Stimulated activated CD8-positive, alpha-beta memory T cell treated with anti-CD3 and anti-CD28 coated beads, Interleukin-4, amount 100 ng/mL, for 24 hours (primary cell): ENCODE results near the gene LPAR5.

Source experiments
- DNase-seq: peaks from one replicate; pipeline ENCODE4 v3.0.0-alpha.2; 2020; ENCODE audit warnings: low read depth

The LPAR5 gene

GRCh38 chr12:6638305-6638704 is 2.5 kb upstream of the LPAR5 start:
- no peak for DNase-seq

- peak; percentile 56 for DNase-seq
Observed at GRCh38 chr12:6635375-6635855, 344 bp downstream of the LPAR5 start.

- no peak for DNase-seq
Observed at GRCh38 chr12:6632026-6632983, 3.5 kb downstream of the LPAR5 start.

- DNase-seq: no peak
Observed at GRCh38 chr12:6631549-6631961, 4.2 kb downstream of the LPAR5 start.

- no peak for DNase-seq
Observed at GRCh38 chr12:6630736-6631135, 5.0 kb downstream of the LPAR5 start.

GRCh38 chr12:6627616-6628015 is 8.1 kb downstream of the LPAR5 start:
- DNase-seq: no peak

- no peak for DNase-seq
Observed at GRCh38 chr12:6626654-6627283, 9.0 kb downstream of the LPAR5 start.

GRCh38 chr12:6620885-6621274 is 14.9 kb downstream of the LPAR5 start:
- no peak for DNase-seq

GRCh38 chr12:6620137-6620884 is 15.4 kb downstream of the LPAR5 start:
- DNase-seq: no peak

GRCh38 chr12:6618483-6619225 is 17.1 kb downstream of the LPAR5 start:
- no peak for DNase-seq

- DNase-seq: no peak
Observed at GRCh38 chr12:6615802-6616201, 20.0 kb downstream of the LPAR5 start.

GRCh38 chr12:6614513-6615172 is 21.1 kb downstream of the LPAR5 start:
- DNase-seq: no peak

GRCh38 chr12:6613776-6614512 is 21.8 kb downstream of the LPAR5 start:
- no peak for DNase-seq

- no peak for DNase-seq
Observed at GRCh38 chr12:6613015-6613775, 22.6 kb downstream of the LPAR5 start.

GRCh38 chr12:6612652-6613014 is 23.1 kb downstream of the LPAR5 start:
- no peak for DNase-seq

GRCh38 chr12:6612247-6612646 is 23.5 kb downstream of the LPAR5 start:
- no peak for DNase-seq

GRCh38 chr12:6608592-6609281 is 27.0 kb downstream of the LPAR5 start:
- no peak for DNase-seq

- no peak for DNase-seq
Observed at GRCh38 chr12:6607751-6608591, 27.8 kb downstream of the LPAR5 start.
